Measurements from ENCODE around the gene S100B. TPM values are rescaled to one million over a fixed set of nuclear protein-coding genes. Genes with fewer than 3 reads are reported as not detected.
A peak's percentile ranks its signal among the peaks of the same experiment; 100 is the strongest.

The S100B gene
- total RNA-seq, 4 donors from 2014 or later = 10.6 to 37.2 (median 23.2) TPM

GRCh38 chr21:46636550-46637285, 31.8 kb upstream of the S100B start:
- Histone ChIP-seq H3K4me3 (peak overlapping the region in 3 of 4 donors; percentile 73 to 81 (median 74)), H3K36me3 (peaks cover 0 to 8% (median 0%) of the 10 kb centered on the region in 4 donors), H3K9me3 (no peaks in the 10 kb centered on the region), H3K27me3 (no peaks in the 10 kb centered on the region), H3K27ac (peak overlapping the region; percentile 94 to 99 (median 98)), H3K4me1 (peaks cover 17 to 47% (median 32%) of the 10 kb centered on the region in 4 donors)
- in situ Hi-C loops (cut with MboI; ENCODE audit: low pct_ligation_motif_present in 1 of 4, low pct_unique_long_range_greater_than_20kb in 1 of 4, low sequenced_read_pairs in 3 of 4) (no loop called here), intact Hi-C loops (cut with DNase I; ENCODE audit: low total_unique reads) (no loop called here)
- 65 to 73% methylated on average over 6 to 7 of the region's 7 CpGs for WGBS, 2 donors (ENCODE audit: low coverage in 1 of 2)
- TF ChIP-seq EP300 (IDR thresholded peaks at IDR 0.05; ENCODE audit: low read depth) (no peak), POLR2A (IDR thresholded peaks at IDR 0.05) (no peak), CTCF (IDR thresholded peaks at IDR 0.05) (no peak), POLR2AphosphoS5 (IDR thresholded peaks at IDR 0.05) (no peak)
- no peak for DNase-seq

DNA sequence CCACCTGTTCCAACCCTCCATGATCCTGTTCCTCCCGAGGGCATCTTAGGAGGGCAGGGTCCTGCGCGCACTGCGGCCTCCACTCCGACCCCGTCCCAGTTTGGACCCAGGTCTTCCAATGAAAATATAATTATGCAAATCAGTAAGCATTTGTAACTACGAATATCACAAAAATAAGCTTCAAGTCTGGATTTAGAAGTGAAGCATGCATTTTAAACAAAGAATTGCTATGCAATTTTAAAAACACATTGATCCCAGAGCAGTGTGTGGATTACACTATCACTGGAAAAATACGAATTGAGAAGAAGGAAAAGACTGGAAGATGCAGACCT, 31.3 kb upstream of the S100B start:
- TF ChIP-seq POLR2AphosphoS5 (IDR thresholded peaks at IDR 0.05) = no peak
- TF ChIP-seq CTCF (IDR thresholded peaks at IDR 0.05) = no peak
- TF ChIP-seq POLR2A (IDR thresholded peaks at IDR 0.05) = no peak
- no peak for TF ChIP-seq EP300 (IDR thresholded peaks at IDR 0.05; ENCODE audit: low read depth)

DNA sequence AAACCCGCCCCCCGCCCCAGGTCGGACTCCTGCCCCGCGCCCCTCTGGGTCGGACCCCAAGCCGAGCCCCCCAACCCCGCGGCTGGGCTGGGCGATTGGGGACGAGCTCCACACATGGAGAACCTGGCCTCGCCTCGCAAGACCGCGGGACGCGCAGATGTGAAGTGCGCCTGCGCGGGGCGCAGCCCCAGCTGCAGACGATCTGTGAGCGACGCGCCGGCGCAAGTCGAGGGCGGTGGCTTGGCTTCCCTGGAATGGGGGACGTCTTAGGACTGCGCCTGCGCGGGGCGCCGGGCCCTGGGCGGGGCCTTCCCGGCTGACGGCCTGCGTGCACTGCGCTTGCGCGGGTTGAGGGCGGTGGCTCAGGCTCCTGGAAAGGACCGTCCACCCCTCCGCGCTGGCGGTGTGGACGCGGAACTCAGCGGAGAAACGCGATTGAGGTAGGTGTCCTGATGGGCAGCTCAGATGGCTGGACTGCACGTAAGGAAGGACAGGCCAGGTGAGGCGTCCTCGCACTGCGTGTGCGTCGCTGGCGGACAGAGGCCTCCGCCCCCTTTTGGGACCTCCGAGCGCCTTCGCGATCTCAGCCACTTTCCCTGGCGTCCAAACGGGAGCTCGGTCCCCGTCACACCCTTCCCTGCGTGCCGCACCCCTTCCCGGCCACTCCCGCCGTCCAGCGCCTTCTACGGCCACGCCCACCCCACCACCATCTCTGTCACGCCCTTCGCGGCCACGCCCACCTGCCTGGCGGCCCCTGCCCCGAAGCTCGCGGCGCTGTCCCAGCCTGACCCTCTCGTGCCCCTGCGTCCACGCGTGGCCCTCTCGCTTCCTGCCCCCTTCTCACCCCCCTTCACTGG, 30.7 kb upstream of the S100B start, which contains the start of gene PRMT2:
Gene PRMT2 (plus strand): TSS at position 351 of the 857 bp plus-strand sequence. CDS start 1,278 bp downstream, outside the sequence.
- no peaks in the 10 kb centered on the region for H3K36me3 ChIP-seq
- 0% methylated on average over 76 of the region's 90 CpGs; no CpG with 5 or more reads in 1 of the 2 donors for WGBS, 2 donors (ENCODE audit: low coverage in 1 of 2)
- intact Hi-C loops (cut with DNase I; ENCODE audit: low total_unique reads) = no loop called here
- no peaks in the 10 kb centered on the region for H3K27me3 ChIP-seq
- in situ Hi-C loops (cut with MboI; ENCODE audit: low pct_ligation_motif_present in 1 of 4, low pct_unique_long_range_greater_than_20kb in 1 of 4, low sequenced_read_pairs in 3 of 4) = no loop called here
- peak within 1 kb of the TSS; percentile 73 to 93 (median 78) for H3K4me3 ChIP-seq
- TF ChIP-seq EP300 (IDR thresholded peaks at IDR 0.05; ENCODE audit: low read depth) (no peak), POLR2A (IDR thresholded peaks at IDR 0.05) (peak; percentile 95), POLR2AphosphoS5 (IDR thresholded peaks at IDR 0.05) (peak; percentile 92 to 99 (median 96)), CTCF (IDR thresholded peaks at IDR 0.05) (peak in 2 of 5 experiments; percentile 4 to 45)
- DNase-seq = peak; percentile 98
- peaks cover 17 to 47% (median 32%) of the 10 kb centered on the region in 4 donors for H3K4me1 ChIP-seq
- H3K9me3 ChIP-seq = no peaks in the 10 kb centered on the region
- H3K27ac ChIP-seq = peak within 1 kb of the TSS; percentile 94 to 99 (median 98)

More for the DNA sequence above, 31.3 kb upstream of the S100B start:
- Histone ChIP-seq H3K9me3 (no peaks in the 10 kb centered on the region), H3K4me1 (peaks cover 17 to 47% (median 32%) of the 10 kb centered on the region in 4 donors), H3K27ac (peak overlapping the region; percentile 94 to 99 (median 98)), H3K27me3 (no peaks in the 10 kb centered on the region), H3K4me3 (peak overlapping the region; percentile 73 to 93 (median 78)), H3K36me3 (peaks cover 0 to 5% (median 0%) of the 10 kb centered on the region in 4 donors)
- no peak for DNase-seq
- in situ Hi-C loops (cut with MboI; ENCODE audit: low pct_ligation_motif_present in 1 of 4, low pct_unique_long_range_greater_than_20kb in 1 of 4, low sequenced_read_pairs in 3 of 4) (no loop called here), intact Hi-C loops (cut with DNase I; ENCODE audit: low total_unique reads) (no loop called here)
- WGBS, 2 donors (ENCODE audit: low coverage in 1 of 2) = 0 to 9% methylated on average over 2 to 8 of the region's 8 CpGs

GRCh38 chr21:46634966-46635323, 30.1 kb upstream of the S100B start:
- WGBS, 2 donors (ENCODE audit: low coverage in 1 of 2) = 0 to 1% methylated on average over 4 to 14 of the region's 14 CpGs
- Histone ChIP-seq H3K4me3 (peak overlapping the region; percentile 42 to 81 (median 74)), H3K9me3 (no peaks in the 10 kb centered on the region), H3K4me1 (peaks cover 17 to 47% (median 32%) of the 10 kb centered on the region in 4 donors), H3K27me3 (no peaks in the 10 kb centered on the region), H3K36me3 (no peaks in the 10 kb centered on the region), H3K27ac (peak overlapping the region; percentile 94 to 99 (median 98))
- intact Hi-C loops (cut with DNase I; ENCODE audit: low total_unique reads) (no loop called here), in situ Hi-C loops (cut with MboI; ENCODE audit: low pct_ligation_motif_present in 1 of 4, low pct_unique_long_range_greater_than_20kb in 1 of 4, low sequenced_read_pairs in 3 of 4) (no loop called here)
- TF ChIP-seq POLR2AphosphoS5 (IDR thresholded peaks at IDR 0.05) = no peak
- peak in 2 of 5 experiments; percentile 22 to 24 for TF ChIP-seq CTCF (IDR thresholded peaks at IDR 0.05)
- DNase-seq = no peak

Measured in transverse colon (tissue), 4 donors.